Measurements from ENCODE around the gene ZNF35. TPM values are rescaled to one million over a fixed set of nuclear protein-coding genes. Genes with fewer than 3 reads are reported as not detected.

Gene ZNF35
- 10 to 100 TPM in 3 of 4 donors, 1 to 10 TPM in 1; 8.6 to 19.2 (median 12.5) TPM for total RNA-seq

DNA sequence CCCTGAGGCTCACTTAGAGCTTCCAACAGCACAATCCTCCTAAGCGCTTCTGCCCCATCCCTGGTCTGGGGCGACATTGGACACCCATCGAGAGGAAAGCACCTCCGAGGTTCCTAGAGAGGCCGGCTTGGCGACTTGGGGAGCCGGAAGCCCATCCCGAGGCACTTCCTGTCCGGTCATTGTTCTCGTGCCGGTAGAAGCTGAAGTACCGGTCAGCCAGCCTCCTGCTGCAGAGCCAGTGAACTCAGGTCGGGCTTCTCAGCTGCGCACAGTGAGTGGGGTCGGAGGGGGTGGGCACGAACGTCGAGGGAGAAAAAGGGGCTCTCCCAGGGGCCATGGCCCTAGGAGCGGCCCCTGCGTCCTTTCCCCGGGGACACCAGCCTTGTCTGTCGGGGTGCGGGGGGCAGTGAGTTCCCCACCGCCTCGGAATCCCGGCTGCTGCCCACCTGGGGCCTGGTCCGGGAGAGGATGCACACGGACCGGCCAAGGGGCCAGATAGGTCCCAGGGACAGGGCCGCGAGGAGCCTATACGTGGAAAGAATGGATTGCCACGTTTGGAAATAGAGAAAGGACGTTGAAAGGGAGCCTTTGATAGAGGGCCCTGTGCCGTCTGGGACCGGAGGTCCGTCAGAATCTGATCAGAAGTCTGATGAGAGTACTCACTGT lies at the start of gene ZNF35:
Gene ZNF35 (plus strand): TSS at position 169 of the 666 bp plus-strand sequence. CDS start 2,336 bp downstream, outside the sequence.
- TF ChIP-seq, protein P1, sequence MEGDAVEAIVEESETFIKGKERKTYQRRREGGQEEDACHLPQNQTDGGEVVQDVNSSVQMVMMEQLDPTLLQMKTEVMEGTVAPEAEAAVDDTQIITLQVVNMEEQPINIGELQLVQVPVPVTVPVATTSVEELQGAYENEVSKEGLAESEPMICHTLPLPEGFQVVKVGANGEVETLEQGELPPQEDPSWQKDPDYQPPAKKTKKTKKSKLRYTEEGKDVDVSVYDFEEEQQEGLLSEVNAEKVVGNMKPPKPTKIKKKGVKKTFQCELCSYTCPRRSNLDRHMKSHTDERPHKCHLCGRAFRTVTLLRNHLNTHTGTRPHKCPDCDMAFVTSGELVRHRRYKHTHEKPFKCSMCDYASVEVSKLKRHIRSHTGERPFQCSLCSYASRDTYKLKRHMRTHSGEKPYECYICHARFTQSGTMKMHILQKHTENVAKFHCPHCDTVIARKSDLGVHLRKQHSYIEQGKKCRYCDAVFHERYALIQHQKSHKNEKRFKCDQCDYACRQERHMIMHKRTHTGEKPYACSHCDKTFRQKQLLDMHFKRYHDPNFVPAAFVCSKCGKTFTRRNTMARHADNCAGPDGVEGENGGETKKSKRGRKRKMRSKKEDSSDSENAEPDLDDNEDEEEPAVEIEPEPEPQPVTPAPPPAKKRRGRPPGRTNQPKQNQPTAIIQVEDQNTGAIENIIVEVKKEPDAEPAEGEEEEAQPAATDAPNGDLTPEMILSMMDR (IDR thresholded peaks at IDR 0.05) = no peak
- no peak for TF ChIP-seq POLR2A (IDR thresholded peaks at IDR 0.05)
- peak within 1 kb of the TSS in 2 of 3 donors; percentile 22 to 65 for H3K27ac ChIP-seq
- H3K36me3 ChIP-seq = peaks cover 16 to 17% of the 10 kb centered on the region in 2 donors
- intact Hi-C loops (cut with DNase I) = no loop called here
- peak; percentile 72 to 75 for DNase-seq
- no peaks in the 10 kb centered on the region for H3K27me3 ChIP-seq
- peaks cover 3 to 6% of the 10 kb centered on the region in 2 donors for H3K4me1 ChIP-seq
- 1 to 2% methylated on average over 27 to 37 of the region's 37 CpGs for WGBS, 2 donors
- peak within 1 kb of the TSS; percentile 27 to 69 (median 36) for H3K4me3 ChIP-seq (replicated peaks in 1 of 3)
- H3K9me3 ChIP-seq = no peaks in the 10 kb centered on the region

DNA sequence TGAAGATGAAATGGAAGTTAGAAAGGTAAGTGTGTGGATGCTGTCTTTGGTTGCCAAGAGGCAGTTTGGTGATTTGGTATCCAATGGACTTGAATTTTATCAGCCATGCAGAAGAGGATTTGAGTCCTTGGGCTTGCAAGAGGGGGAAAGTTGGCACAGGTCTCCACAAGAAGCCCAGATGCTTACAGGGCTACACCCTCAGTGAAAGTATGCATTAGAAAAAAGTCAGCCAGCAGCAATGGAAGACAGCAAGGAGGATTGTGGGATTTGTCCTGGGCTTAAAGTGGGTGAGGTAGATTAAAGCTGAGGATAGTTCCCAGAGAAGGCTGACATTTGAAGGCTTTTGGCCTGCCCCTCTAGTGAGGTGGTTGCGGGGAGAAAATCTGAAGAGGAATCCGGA lies 46.8 kb upstream of the ZNF35 start:
- 99 to 100% methylated on average over 2 of the region's 2 CpGs for WGBS, 2 donors
- TF ChIP-seq POLR2A (IDR thresholded peaks at IDR 0.05) = no peak
- TF ChIP-seq, protein P1 (IDR thresholded peaks at IDR 0.05) = no peak
- intact Hi-C loops (cut with DNase I) = no loop called here
- H3K4me1 ChIP-seq = no peaks in the 10 kb centered on the region
- DNase-seq = no peak
- no peaks in the 10 kb centered on the region for H3K36me3 ChIP-seq
- no peaks in the 10 kb centered on the region for H3K9me3 ChIP-seq
- H3K27ac ChIP-seq = no peak overlapping the region
- H3K4me3 ChIP-seq (replicated peaks in 1 of 3) = no peak overlapping the region
- no peaks in the 10 kb centered on the region for H3K27me3 ChIP-seq

DNA sequence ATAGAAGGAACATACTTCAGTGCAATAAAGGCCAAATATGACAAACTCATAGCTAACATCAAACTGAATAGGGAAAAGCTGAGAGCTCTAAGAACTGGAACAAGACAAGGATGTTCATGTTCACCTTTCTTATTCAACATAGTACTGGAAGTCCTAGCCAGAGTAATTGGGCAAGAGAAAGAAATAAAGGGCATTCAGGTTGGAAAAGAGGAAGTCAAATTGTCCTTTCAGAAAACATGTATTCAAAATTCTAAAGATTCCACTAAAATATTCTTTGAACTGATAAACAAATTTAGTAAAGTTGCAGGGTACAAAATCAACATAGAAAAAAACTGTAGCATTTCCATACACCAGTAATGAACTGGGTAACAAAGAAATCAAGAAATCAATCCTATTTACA lies 35.9 kb upstream of the ZNF35 start:
- TF ChIP-seq, protein P1 (IDR thresholded peaks at IDR 0.05) = no peak
- TF ChIP-seq POLR2A (IDR thresholded peaks at IDR 0.05) = no peak
- H3K4me1 ChIP-seq = no peaks in the 10 kb centered on the region
- H3K27ac ChIP-seq = no peak overlapping the region
- H3K36me3 ChIP-seq = no peaks in the 10 kb centered on the region
- H3K4me3 ChIP-seq (replicated peaks in 1 of 3) = no peak overlapping the region
- no peaks in the 10 kb centered on the region for H3K9me3 ChIP-seq
- H3K27me3 ChIP-seq = no peaks in the 10 kb centered on the region
- intact Hi-C loops (cut with DNase I) = no loop called here
- no peak for DNase-seq

DNA sequence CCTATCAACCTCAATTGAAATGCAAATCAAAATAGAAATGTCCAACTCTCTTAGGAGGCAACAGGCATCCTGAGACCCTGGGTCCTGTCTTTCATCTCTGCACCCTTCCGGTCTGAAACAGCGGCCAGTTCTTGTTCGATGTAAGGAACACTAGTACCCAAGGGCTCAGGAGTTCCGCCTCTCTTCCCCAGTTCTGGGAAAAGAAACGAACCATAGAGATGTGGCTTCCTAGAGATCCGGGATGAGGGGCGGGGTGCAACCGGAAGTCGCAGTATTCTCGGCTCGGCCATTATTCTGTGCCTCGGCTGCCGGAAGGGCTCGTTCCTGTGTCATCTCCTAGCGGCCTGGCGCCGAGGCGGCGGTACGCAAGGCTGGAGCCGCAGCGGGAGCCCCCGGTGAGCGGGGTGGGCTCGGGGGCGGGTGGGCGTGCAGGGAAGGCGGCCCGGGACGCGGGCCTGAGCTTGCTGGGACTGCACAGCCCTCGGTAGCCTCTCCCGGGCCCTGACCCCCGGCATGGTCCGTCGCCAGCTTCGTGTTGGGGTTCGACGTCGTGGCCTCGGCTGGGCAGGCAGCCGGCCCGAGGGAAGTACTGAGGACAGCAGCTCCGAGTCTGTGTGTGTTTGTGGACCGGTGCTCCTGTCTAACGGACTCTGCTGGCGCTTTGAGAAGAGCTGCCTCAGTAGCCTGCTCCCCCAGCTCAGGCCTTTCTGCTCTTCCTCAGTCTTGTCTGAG lies 23.6 kb upstream of the ZNF35 start, which contains the start of gene ZNF197:
Gene ZNF197 (plus strand): TSS at position 288 of the 732 bp plus-strand sequence. CDS start 4,119 bp downstream, outside the sequence.
- peaks cover 0 to 7% of the 10 kb centered on the region in 2 donors for H3K36me3 ChIP-seq
- WGBS, 2 donors = 2% methylated on average over 16 to 18 of the region's 47 CpGs
- peak within 1 kb of the TSS; percentile 15 to 80 (median 77) for H3K4me3 ChIP-seq (replicated peaks in 1 of 3)
- TF ChIP-seq, protein P1 (IDR thresholded peaks at IDR 0.05) = peak in 1 of 6 experiments; percentile 6
- peak in 1 of 2 donors; percentile 54 for TF ChIP-seq POLR2A (IDR thresholded peaks at IDR 0.05)
- H3K4me1 ChIP-seq = peaks cover 9 to 16% of the 10 kb centered on the region in 2 donors
- H3K27ac ChIP-seq = peak within 1 kb of the TSS; percentile 82 to 91 (median 86)
- no peaks in the 10 kb centered on the region for H3K27me3 ChIP-seq
- H3K9me3 ChIP-seq = no peaks in the 10 kb centered on the region
- intact Hi-C loops (cut with DNase I) = no loop called here
- peak; percentile 89 for DNase-seq

DNA sequence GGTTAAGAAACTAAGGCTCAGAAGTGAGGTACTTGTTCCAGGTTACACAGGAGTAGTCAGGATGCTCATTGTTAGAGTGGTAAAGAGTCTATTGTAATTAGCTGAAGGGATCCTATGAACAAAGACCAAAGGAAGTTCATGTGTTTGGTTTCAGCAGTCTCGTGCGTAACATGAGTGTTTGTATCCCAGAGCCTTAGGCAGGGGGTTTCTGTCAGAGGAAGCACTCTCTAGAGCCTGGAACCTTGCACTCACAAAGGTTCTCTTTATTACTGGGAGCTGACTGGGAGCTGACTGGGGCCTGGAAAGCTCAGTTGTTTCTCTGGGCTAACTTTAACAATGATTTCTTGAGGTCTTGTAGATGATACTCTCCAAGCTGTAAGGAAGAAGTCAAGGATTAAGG lies 19.8 kb upstream of the ZNF35 start:
- Histone ChIP-seq H3K4me1 (peaks cover 9 to 16% of the 10 kb centered on the region in 2 donors), H3K27me3 (no peaks in the 10 kb centered on the region), H3K36me3 (peaks cover 9 to 23% of the 10 kb centered on the region in 2 donors), H3K27ac (no peak overlapping the region), H3K9me3 (no peaks in the 10 kb centered on the region), H3K4me3 (replicated peaks in 1 of 3) (no peak overlapping the region)
- TF ChIP-seq POLR2A (IDR thresholded peaks at IDR 0.05) = no peak
- TF ChIP-seq, protein P1 (IDR thresholded peaks at IDR 0.05) = no peak
- intact Hi-C loops (cut with DNase I) = no loop called here
- 88 to 91% methylated on average over 2 of the region's 2 CpGs for WGBS, 2 donors
- DNase-seq = no peak
